SK-N-SH (cell line): Measurements from ENCODE around the gene UNC5CL. TPM values are rescaled to one million over a fixed set of nuclear protein-coding genes. Genes with fewer than 3 reads are reported as not detected.

Experiments
- CTCF ChIA-PET: fragments of 300-600, 350-600 bp; formaldehyde crosslinking; extraction: SDS; loops from one replicate; lab custom pipeline; 2021; lab: Yijun Ruan, JAX
- POLR2A ChIA-PET: fragments of 350-600 bp; sonication (Branson Sonifier 250); formaldehyde crosslinking; extraction: SDS; loops from one replicate; lab custom pipeline; 2020; ENCODE audit warnings: antibody characterized with exemption, inconsistent platforms; lab: Yijun Ruan, JAX
- DNase-seq: peaks from one replicate; pipeline ENCODE4 v3.0.0; 2012
- H2AFZ ChIP-seq: fragments of 200-600 bp; sonication (generic); 2 replicates; pipeline ENCODE4 v1.8.1; 2016; ENCODE audit warnings: antibody characterized with exemption, mild to moderate bottlenecking, low read depth
- H3F3A ChIP-seq: fragments of 200-600 bp; sonication (generic); replicated peaks from 2 replicates; pipeline ENCODE3; 2016; ENCODE audit warnings: antibody characterized with exemption, mild to moderate bottlenecking; ENCODE audit not compliant: insufficient read depth
- H3K27ac ChIP-seq, 2 experiments: fragments of 200-500 bp in 1 of 2; fragments of 200-600 bp in 1 of 2; sonication (Bioruptor generic) in 1 of 2; sonication (generic), shearing (Covaris generic) in 1 of 2; 2 replicates each; pipeline versions ENCODE4 v1.5.1 to v1.6.1; 2014 to 2016; ENCODE audit warnings: low read depth in 2 of 2, inconsistent platforms in 1 of 2, low read length in 1 of 2, mild to moderate bottlenecking in 1 of 2, mixed read lengths in 1 of 2
- H3K27me3 ChIP-seq: fragments of 200-600 bp; sonication (generic), shearing (Covaris generic); 2 replicates; pipeline ENCODE4 v1.6.1; 2016; ENCODE audit warnings: mixed run types; ENCODE audit not compliant: insufficient read depth
- H3K36me3 ChIP-seq, 2 experiments: fragments of 200-500 bp in 1 of 2; fragments of 200-600 bp in 1 of 2; sonication (Bioruptor generic) in 1 of 2; sonication (generic) in 1 of 2; replicated peaks in 1 of 2; 2 replicates each; pipeline versions ENCODE3 to v1.5.1; 2014 to 2016; ENCODE audit warnings: low read length in 1 of 2, mild to moderate bottlenecking in 1 of 2; ENCODE audit not compliant: insufficient read depth in 2 of 2, control insufficient read depth in 1 of 2
- H3K4me1 ChIP-seq, 2 experiments: fragments of 200-500 bp in 1 of 2; fragments of 200-600 bp in 1 of 2; sonication (Bioruptor generic) in 1 of 2; sonication (generic), shearing (Covaris generic) in 1 of 2; 2 replicates each; pipeline versions ENCODE4 v1.5.1 to v1.6.1; 2014 to 2016; ENCODE audit warnings: low read depth in 1 of 2, low read length in 1 of 2, mixed run types in 1 of 2; ENCODE audit not compliant: insufficient read depth in 2 of 2, control insufficient read depth in 1 of 2
- H3K4me2 ChIP-seq: fragments of 200-600 bp; sonication (generic), shearing (Covaris generic); 2 replicates; pipeline ENCODE4 v1.6.1; 2017; ENCODE audit warnings: mixed run types
- H3K4me3 ChIP-seq, 2 experiments: fragments of 200-500 bp in 1 of 2; fragments of 200-600 bp in 1 of 2; sonication (Bioruptor generic) in 1 of 2; sonication (generic), shearing (Covaris generic) in 1 of 2; 2 replicates each; pipeline versions ENCODE4 v1.5.1 to v1.8.1; 2014 to 2016; ENCODE audit warnings: low read depth in 2 of 2, inconsistent platforms in 1 of 2, low read length in 1 of 2, mild to moderate bottlenecking in 1 of 2, mixed read lengths in 1 of 2, moderate library complexity in 1 of 2
- H3K79me2 ChIP-seq: fragments of 200-600 bp; sonication (generic); 2 replicates; pipeline ENCODE4 v1.8.1; 2017; ENCODE audit warnings: mild to moderate bottlenecking; ENCODE audit not compliant: insufficient read depth
- H3K9ac ChIP-seq: fragments of 200-600 bp; sonication (generic); 2 replicates; pipeline ENCODE4 v1.6.1; 2017; ENCODE audit warnings: mixed run types
- H3K9me2 ChIP-seq: fragments of 200-600 bp; sonication (generic); 2 replicates; pipeline ENCODE4 v1.6.1; 2017; ENCODE audit warnings: mixed run types
- H3K9me3 ChIP-seq: fragments of 200-600 bp; sonication (generic); 2 replicates; pipeline ENCODE4 v1.6.1; 2017; ENCODE audit warnings: mixed run types, mild to moderate bottlenecking, moderate library complexity
- H4K20me1 ChIP-seq: fragments of 200-600 bp; sonication (generic); 2 replicates; pipeline ENCODE4 v1.6.1; 2017; ENCODE audit warnings: mild to moderate bottlenecking, mixed run types; ENCODE audit not compliant: insufficient read depth
- CHD2 ChIP-seq: fragments of 150-350 bp; IDR thresholded peaks from 2 replicates; pipeline ENCODE4 v1.6.1; 2018; ENCODE audit warnings: low read length; ENCODE audit not compliant: partially characterized antibody
- FOSL2 ChIP-seq: IDR thresholded peaks from 2 replicates; pipeline ENCODE4 v1.4.0; 2012; ENCODE audit warnings: low read depth, mild to moderate bottlenecking, moderate library complexity, borderline replicate concordance
- FOXM1 ChIP-seq: IDR thresholded peaks from 2 replicates; pipeline ENCODE4 v1.4.0; 2012; ENCODE audit warnings: low read depth, mild to moderate bottlenecking
- GABPA ChIP-seq: IDR thresholded peaks from 2 replicates; pipeline ENCODE4 v1.4.0; 2012; ENCODE audit warnings: low read depth, mild to moderate bottlenecking
- GATA2 ChIP-seq: sonication (generic); formaldehyde crosslinking; IDR thresholded peaks from 2 replicates; pipeline ENCODE4 v1.5.0; 2020; ENCODE audit warnings: mild to moderate bottlenecking, missing genetic modification reagents
- MEF2A ChIP-seq: IDR thresholded peaks from 2 replicates; pipeline ENCODE4 v1.4.0; 2012; ENCODE audit warnings: low read depth, borderline replicate concordance
- NFIC ChIP-seq: IDR thresholded peaks from 2 replicates; pipeline ENCODE4 v1.4.0; 2012; ENCODE audit warnings: borderline replicate concordance
- POLR2AphosphoS5 ChIP-seq: IDR thresholded peaks from 2 replicates; pipeline ENCODE4 v1.6.1; 2012; ENCODE audit warnings: low read depth, low read length
- RAD21 ChIP-seq: IDR thresholded peaks from 2 replicates; pipeline ENCODE4 v1.6.1; 2012; ENCODE audit warnings: mild to moderate bottlenecking, low read length
- RFX5 ChIP-seq: IDR thresholded peaks from 2 replicates; pipeline ENCODE4 v1.6.1; 2012; ENCODE audit warnings: mild to moderate bottlenecking, improper control_type of control experiment, low read length
- TAF1 ChIP-seq: IDR thresholded peaks from 2 replicates; pipeline ENCODE4 v1.6.1; 2012; ENCODE audit warnings: low read depth, mild to moderate bottlenecking, low read length, moderate library complexity, borderline replicate concordance
- TEAD4 ChIP-seq: IDR thresholded peaks from 2 replicates; pipeline ENCODE4 v1.4.0; 2012; ENCODE audit warnings: mild to moderate bottlenecking, borderline replicate concordance; ENCODE audit not compliant: insufficient read depth
- WGBS: methylation state at CpG from one replicate; pipeline ENCODE4 v1.1.6; 2017; ENCODE audit warnings: low lambda C conversion rate; 5-methylcytosine and 5-hydroxymethylcytosine counted together
- polyA plus RNA-seq, 3 experiments: library from polyadenylated mRNA; depleted of rRNA; stranded (reverse); fragments of >200 nt; gene quantifications; 2 replicates each; pipeline ENCODE4 v1.2.3, GENCODE V29; 2012
- TF ChIP-seq, protein P1 (sequence below): IDR thresholded peaks from 2 replicates; pipeline ENCODE4 v1.4.0; 2012; ENCODE audit warnings: low read depth, borderline replicate concordance
- TF ChIP-seq, protein P2 (sequence below): fragments of 150-350 bp; IDR thresholded peaks from 2 replicates; pipeline ENCODE4 v1.6.1; 2016; ENCODE audit warnings: mild to moderate bottlenecking, low read depth, low read length
- TF ChIP-seq, protein P3 (sequence below): IDR thresholded peaks from 2 replicates; pipeline ENCODE4 v1.4.0; 2012; ENCODE audit warnings: low read depth, borderline replicate concordance
- TF ChIP-seq, protein P4 (sequence below): fragments of 200-600 bp; sonication (generic); IDR thresholded peaks from 2 replicates; pipeline ENCODE4 v1.6.1; 2017; ENCODE audit warnings: antibody characterized with exemption, mild to moderate bottlenecking, moderate library complexity
- TF ChIP-seq, protein P5 (sequence below): IDR thresholded peaks from 2 replicates; pipeline ENCODE4; 2012
- TF ChIP-seq, protein P6 (sequence below): IDR thresholded peaks from 2 replicates; pipeline ENCODE4 v1.6.1; 2012; ENCODE audit warnings: mild to moderate bottlenecking, low read depth, low read length, moderate library complexity

Gene UNC5CL
- polyA plus RNA-seq, 1 of the 3 experiments (the other 2 are of a cell fraction): 0.10 TPM

DNA sequence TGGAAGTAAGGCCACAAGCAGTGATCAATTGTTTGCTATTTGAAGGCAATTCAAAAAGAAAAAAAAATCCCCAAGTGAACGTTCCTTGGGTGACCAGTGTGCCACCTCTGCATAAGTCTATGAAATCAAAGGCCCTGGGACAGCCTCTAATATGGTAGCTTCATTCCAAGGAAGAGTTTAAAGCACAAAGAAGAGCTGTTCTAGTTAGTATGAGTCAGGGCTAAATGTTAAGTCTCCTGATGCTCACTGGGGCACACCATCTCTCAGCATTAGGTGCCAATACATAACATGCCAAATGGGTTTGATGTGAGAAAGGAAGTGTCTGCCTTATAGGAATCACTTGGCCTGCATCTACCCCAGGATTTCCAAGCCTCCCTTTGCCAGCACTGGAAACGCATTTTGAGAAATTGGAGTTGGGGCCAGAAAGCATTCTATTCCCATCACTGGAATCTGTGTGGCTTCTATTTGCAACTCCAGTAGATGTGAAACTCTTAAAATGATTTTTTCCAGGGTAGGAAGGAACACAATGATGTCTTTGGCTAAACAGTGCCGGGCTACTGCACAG lies 13.0 kb downstream of the UNC5CL start:
- 78% methylated on average over 3 of the region's 3 CpGs for WGBS
- CTCF ChIA-PET: interaction anchor here (0.6 to 5.3 kb wide), 9 partner anchors 11 to 1045 kb away, joined by 3 to 50 read pairs (median 4); no protein-coding TSS in a partner anchor
- POLR2A ChIA-PET: no interaction called here

More for the DNA sequence above, 13.0 kb downstream of the UNC5CL start:
- Histone ChIP-seq H3K4me3 (no peak overlapping the region), H3K79me2 (no peaks in the 10 kb centered on the region), H3K27me3 (no peaks in the 10 kb centered on the region), H3K4me2 (no peak overlapping the region), H3K36me3 (no peaks in the 10 kb centered on the region), H3K4me1 (peaks cover 0 to 23% of the 10 kb centered on the region in 2 experiments; a peak in 2 of 4 replicates), H3K9ac (no peak overlapping the region), H3K9me3 (no peaks in the 10 kb centered on the region), H2AFZ (no peak overlapping the region), H4K20me1 (no peaks in the 10 kb centered on the region), H3K9me2 (no peaks in the 10 kb centered on the region)
- TF ChIP-seq, protein P1, sequence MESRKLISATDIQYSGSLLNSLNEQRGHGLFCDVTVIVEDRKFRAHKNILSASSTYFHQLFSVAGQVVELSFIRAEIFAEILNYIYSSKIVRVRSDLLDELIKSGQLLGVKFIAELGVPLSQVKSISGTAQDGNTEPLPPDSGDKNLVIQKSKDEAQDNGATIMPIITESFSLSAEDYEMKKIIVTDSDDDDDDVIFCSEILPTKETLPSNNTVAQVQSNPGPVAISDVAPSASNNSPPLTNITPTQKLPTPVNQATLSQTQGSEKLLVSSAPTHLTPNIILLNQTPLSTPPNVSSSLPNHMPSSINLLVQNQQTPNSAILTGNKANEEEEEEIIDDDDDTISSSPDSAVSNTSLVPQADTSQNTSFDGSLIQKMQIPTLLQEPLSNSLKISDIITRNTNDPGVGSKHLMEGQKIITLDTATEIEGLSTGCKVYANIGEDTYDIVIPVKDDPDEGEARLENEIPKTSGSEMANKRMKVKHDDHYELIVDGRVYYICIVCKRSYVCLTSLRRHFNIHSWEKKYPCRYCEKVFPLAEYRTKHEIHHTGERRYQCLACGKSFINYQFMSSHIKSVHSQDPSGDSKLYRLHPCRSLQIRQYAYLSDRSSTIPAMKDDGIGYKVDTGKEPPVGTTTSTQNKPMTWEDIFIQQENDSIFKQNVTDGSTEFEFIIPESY: no peak
- TF ChIP-seq, protein P2, sequence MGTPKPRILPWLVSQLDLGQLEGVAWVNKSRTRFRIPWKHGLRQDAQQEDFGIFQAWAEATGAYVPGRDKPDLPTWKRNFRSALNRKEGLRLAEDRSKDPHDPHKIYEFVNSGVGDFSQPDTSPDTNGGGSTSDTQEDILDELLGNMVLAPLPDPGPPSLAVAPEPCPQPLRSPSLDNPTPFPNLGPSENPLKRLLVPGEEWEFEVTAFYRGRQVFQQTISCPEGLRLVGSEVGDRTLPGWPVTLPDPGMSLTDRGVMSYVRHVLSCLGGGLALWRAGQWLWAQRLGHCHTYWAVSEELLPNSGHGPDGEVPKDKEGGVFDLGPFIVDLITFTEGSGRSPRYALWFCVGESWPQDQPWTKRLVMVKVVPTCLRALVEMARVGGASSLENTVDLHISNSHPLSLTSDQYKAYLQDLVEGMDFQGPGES: no peak
- TF ChIP-seq, protein P3, sequence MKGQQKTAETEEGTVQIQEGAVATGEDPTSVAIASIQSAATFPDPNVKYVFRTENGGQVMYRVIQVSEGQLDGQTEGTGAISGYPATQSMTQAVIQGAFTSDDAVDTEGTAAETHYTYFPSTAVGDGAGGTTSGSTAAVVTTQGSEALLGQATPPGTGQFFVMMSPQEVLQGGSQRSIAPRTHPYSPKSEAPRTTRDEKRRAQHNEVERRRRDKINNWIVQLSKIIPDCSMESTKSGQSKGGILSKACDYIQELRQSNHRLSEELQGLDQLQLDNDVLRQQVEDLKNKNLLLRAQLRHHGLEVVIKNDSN: no peak
- TF ChIP-seq POLR2AphosphoS5: no peak
- no peak for TF ChIP-seq GATA2 (CRISPR knock-in tag)
- TF ChIP-seq, protein P4, sequence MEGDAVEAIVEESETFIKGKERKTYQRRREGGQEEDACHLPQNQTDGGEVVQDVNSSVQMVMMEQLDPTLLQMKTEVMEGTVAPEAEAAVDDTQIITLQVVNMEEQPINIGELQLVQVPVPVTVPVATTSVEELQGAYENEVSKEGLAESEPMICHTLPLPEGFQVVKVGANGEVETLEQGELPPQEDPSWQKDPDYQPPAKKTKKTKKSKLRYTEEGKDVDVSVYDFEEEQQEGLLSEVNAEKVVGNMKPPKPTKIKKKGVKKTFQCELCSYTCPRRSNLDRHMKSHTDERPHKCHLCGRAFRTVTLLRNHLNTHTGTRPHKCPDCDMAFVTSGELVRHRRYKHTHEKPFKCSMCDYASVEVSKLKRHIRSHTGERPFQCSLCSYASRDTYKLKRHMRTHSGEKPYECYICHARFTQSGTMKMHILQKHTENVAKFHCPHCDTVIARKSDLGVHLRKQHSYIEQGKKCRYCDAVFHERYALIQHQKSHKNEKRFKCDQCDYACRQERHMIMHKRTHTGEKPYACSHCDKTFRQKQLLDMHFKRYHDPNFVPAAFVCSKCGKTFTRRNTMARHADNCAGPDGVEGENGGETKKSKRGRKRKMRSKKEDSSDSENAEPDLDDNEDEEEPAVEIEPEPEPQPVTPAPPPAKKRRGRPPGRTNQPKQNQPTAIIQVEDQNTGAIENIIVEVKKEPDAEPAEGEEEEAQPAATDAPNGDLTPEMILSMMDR: no peak
- TF ChIP-seq FOXM1: no peak
- no peak for TF ChIP-seq FOSL2
- TF ChIP-seq, protein P5, sequence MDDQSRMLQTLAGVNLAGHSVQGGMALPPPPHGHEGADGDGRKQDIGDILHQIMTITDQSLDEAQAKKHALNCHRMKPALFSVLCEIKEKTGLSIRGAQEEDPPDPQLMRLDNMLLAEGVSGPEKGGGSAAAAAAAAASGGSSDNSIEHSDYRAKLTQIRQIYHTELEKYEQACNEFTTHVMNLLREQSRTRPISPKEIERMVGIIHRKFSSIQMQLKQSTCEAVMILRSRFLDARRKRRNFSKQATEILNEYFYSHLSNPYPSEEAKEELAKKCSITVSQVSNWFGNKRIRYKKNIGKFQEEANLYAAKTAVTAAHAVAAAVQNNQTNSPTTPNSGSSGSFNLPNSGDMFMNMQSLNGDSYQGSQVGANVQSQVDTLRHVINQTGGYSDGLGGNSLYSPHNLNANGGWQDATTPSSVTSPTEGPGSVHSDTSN: no peak
- no peak for TF ChIP-seq RAD21
- no peak for TF ChIP-seq TAF1
- TF ChIP-seq TEAD4: no peak
- no peak for TF ChIP-seq RFX5
- TF ChIP-seq, protein P6, sequence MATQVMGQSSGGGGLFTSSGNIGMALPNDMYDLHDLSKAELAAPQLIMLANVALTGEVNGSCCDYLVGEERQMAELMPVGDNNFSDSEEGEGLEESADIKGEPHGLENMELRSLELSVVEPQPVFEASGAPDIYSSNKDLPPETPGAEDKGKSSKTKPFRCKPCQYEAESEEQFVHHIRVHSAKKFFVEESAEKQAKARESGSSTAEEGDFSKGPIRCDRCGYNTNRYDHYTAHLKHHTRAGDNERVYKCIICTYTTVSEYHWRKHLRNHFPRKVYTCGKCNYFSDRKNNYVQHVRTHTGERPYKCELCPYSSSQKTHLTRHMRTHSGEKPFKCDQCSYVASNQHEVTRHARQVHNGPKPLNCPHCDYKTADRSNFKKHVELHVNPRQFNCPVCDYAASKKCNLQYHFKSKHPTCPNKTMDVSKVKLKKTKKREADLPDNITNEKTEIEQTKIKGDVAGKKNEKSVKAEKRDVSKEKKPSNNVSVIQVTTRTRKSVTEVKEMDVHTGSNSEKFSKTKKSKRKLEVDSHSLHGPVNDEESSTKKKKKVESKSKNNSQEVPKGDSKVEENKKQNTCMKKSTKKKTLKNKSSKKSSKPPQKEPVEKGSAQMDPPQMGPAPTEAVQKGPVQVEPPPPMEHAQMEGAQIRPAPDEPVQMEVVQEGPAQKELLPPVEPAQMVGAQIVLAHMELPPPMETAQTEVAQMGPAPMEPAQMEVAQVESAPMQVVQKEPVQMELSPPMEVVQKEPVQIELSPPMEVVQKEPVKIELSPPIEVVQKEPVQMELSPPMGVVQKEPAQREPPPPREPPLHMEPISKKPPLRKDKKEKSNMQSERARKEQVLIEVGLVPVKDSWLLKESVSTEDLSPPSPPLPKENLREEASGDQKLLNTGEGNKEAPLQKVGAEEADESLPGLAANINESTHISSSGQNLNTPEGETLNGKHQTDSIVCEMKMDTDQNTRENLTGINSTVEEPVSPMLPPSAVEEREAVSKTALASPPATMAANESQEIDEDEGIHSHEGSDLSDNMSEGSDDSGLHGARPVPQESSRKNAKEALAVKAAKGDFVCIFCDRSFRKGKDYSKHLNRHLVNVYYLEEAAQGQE: no peak
- TF ChIP-seq NFIC: no peak
- TF ChIP-seq GABPA: no peak
- no peak for TF ChIP-seq CHD2
- TF ChIP-seq MEF2A: no peak
- TF ChIP-seq, all 33 proteins: peak for 0
- DNase-seq: no peak
- H3F3A ChIP-seq: no peaks in the 10 kb centered on the region
- H3K27ac ChIP-seq: no peak overlapping the region
